HS-27A (cell line): ENCODE data around the gene CACNA2D1.
"Not testable (repeated sequence)": the region's sequence is repeated elsewhere in the genome, so short reads cannot be mapped to it uniquely, and the experiment has no call there.

Experiments
- DNase-seq: peaks from one replicate; pipeline ENCODE4 v3.0.0-alpha.2; 2012; ENCODE audit warnings: low read depth, missing footprints

Gene CACNA2D1

GRCh38 chr7:82434275-82435022 is 9.1 kb downstream of the CACNA2D1 start:
- no peak for DNase-seq

- DNase-seq = no peak
Observed at GRCh38 chr7:82433507-82433906, 10.1 kb downstream of the CACNA2D1 start.

DNA sequence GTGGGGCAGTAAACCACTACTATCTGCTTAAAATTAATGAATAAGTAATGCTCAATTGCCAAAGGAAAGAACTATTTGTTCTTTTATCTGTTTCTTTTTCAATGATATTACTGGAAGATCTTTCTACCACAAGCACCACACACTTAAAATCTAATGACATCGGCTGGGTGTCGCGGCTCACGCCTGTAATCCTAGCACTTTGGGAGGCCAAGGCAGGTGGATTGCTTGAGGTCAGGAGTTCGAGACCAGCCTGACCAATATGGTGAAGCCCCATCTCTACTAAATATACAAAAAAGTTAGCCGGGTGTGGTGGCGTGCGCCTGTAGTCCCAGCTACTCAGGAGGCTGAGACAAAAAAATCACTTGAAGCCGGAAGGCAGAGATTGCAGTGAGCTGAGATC is 10.8 kb downstream of the CACNA2D1 start:
- DNase-seq = not testable (repeated sequence)

DNA sequence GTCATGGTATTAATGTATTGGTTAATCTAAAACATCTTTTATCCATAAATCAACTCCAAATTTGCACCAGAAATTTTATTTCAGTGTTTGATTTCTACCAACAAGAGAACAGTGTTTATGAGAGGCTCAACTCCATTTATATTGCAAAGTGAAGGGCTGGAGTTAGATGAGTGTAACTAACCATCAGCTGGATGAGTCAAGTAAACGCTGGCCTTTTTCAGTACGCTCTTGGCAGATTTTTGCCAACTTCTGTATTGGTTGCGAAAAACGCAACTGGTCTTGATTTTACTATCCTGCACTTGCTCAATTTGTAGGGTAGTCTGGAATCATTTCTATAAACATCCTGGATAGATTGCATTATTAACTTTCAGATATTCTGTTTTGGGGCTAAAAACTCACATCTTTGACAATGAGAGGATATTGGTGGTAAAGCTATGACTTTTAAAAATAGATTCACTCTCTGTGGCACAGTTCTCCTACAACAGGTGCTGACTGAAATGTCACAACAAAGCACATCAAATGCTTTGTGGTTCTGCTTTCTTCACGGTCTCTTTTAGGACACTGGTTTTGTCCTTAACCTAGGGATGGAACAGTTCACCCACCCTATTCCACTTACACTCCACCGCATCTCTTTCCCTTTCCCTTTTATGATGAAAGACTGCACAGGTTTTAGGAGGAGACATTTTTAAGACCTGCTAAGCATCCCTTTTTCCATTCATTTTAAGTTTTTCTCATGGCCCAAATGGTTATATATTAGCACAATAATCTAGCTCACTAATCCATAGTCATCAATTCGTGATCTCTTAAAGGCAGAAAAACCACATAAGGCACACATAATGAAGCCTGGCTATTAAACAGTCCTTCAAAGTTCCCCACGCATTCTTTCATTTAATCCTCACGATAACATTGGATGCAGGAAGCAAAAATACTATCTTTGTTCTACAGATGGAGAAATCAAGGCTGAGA is 12.8 kb downstream of the CACNA2D1 start:
- DNase-seq = no peak

DNA sequence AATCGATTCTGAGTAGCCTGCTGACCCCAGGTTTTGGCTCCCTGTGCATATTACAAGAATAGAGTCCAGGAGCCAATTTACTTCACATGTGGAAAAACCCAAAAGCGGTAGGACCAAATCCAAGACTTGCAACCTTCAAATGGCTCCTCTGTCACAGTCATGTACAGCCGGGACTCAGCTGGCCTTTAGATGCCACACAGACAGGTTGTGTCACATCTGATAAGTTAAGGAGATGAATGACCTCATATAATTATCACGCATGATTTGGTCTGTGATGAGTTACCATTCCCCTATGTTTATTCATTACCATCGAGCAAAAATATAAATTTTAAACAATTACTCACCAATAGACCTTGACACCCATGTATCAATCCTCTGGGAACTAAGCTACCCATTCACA is 14.2 kb downstream of the CACNA2D1 start:
- no peak for DNase-seq

- peak; percentile 50 for DNase-seq
Observed at GRCh38 chr7:82428186-82428961, 15.2 kb downstream of the CACNA2D1 start.

GRCh38 chr7:82423446-82423845 is 20.1 kb downstream of the CACNA2D1 start:
- no peak for DNase-seq

GRCh38 chr7:82419200-82419599 is 24.4 kb downstream of the CACNA2D1 start:
- no peak for DNase-seq

GRCh38 chr7:82417898-82418297 is 25.7 kb downstream of the CACNA2D1 start:
- no peak for DNase-seq

DNA sequence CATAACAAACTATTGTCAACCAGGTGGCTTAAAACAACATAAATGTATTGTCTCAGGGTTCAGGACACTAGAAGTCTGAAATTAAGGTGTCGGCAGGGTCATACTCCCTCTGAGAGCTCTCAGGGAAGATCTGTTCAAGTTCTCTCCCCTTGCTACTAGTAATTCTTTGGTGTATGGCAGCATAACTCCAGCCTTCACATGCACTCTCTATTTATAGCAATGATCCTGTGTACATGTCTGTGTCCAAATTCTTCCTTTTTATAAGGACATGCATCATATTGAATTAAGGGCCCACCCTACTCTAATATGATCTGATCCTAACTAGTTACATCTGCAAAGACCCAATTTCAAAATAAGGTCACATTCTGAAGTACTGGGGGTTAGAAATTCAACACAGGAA is 27.2 kb downstream of the CACNA2D1 start:
- no peak for DNase-seq

DNA sequence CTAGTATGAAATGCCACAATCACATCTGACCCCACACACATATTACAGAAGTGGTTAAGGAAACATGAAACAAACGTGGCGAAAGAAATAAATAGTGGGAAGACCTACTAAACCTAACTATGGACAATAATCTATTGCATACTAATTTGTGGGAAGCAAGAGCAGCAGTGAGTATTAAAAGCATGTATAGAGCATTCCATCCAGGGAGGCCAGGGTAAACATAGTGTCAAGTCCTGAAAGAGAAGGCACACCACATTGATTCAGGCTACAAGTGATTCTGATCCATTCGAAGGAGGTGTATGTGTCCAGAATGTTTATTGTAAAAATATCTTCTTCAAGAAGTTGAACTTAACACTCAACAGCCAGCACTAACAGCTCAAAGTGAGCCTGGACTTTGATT is 29.2 kb downstream of the CACNA2D1 start:
- no peak for DNase-seq

- DNase-seq = no peak
Observed at GRCh38 chr7:82413237-82413636, 30.3 kb downstream of the CACNA2D1 start.

- no peak for DNase-seq
Observed at GRCh38 chr7:82411732-82412131, 31.8 kb downstream of the CACNA2D1 start.

DNA sequence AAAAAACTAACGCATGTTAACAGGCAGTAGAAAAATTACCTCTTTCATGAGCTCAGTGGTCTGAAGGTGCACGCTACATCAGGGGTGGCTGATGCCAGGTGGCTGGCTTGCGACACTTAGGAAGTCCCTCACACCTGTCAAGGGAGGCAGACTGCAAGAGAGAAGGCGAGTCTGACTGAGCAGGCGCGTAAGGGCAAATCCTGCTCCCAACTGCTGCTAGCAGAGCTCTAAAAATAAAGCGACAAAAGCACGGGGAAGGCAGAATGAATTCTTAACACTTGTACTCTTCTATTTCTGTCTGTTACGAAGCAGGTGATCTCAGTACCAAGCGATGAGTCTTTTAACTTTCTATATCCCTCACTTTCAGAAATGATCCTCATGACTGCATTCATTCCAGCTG is 33.1 kb downstream of the CACNA2D1 start:
- DNase-seq = no peak

DNA sequence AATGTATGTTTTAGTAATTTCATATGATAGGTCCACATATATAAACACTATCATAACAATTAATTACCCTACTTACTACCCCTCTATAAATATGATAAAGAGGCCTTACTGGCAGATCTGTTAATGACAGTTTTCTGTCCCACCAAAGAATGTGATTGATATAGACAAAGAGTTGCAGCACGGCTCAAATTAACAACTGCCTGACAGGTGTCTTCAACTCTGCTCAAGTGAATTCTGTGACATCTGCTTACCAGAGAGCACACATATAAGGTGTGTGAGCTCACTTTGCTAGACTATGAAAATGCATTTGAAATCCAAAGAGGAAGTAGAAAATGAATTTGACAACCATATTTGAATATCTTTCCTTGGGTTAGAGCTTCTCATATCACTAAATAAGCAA is 36.6 kb downstream of the CACNA2D1 start:
- no peak for DNase-seq

DNA sequence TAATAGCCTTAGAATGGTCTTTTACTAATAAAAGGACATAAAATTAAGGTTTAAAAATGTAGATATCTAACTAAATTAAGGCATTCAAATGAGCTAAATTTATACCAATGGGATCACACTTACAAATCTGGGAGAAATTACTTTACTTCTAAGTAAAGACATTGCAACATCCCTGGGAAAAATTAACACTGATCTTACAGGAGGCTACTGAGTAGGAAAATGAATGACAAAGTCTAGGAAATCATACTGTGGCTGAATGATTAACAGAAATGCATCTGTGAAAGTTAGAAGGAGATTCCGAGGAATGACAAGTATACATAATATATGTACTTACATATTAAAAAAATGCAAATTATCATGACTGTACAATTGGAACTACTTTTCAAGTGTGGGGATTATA is 38.3 kb downstream of the CACNA2D1 start:
- no peak for DNase-seq

GRCh38 chr7:82404652-82405051 is 38.9 kb downstream of the CACNA2D1 start:
- no peak for DNase-seq

GRCh38 chr7:82404094-82404493 is 39.5 kb downstream of the CACNA2D1 start:
- no peak for DNase-seq

GRCh38 chr7:82397879-82398524 is 45.6 kb downstream of the CACNA2D1 start:
- no peak for DNase-seq

GRCh38 chr7:82396343-82396742 is 47.2 kb downstream of the CACNA2D1 start:
- no peak for DNase-seq

DNA sequence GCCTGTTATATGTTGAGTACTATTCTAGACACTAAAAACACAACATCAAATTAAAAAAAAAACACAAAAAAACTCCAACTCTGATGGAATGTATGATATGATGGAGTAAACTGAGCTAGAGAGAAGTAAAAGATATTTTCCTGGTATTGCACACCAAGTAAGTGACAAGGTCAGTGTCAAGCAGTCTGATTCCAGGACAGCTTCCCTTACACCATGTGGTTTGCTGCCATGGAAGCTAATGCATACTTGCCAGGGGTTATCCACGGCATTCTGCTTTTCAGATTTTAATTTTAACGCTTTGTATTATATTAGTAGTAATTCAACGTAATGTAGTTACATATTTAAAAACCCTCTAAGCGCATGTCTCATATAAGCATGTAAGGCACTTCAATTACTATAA is 48.4 kb downstream of the CACNA2D1 start:
- no peak for DNase-seq

DNA sequence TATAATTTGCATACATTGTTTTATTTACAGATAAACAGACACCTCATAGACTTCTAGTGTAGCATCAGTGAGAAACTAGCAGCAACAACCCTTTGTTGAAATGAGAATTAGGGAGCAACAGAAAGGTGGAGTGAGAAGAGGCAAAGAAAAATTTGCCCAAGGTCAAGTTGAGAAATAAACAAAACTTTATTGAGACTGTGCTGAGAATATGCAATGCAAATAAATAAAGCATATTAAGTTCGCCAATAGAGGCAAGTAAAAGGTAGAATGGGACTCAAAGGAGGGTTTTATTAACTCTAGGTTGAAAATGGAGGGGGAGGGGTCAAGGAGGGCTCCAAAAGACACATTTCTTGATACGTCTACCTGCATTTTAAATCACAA is 49.7 kb downstream of the CACNA2D1 start:
- no peak for DNase-seq
